ENCODE results near the gene NFIA.

The NFIA gene

GRCh38 chr1:61356016-61356415 is 273.7 kb downstream of the NFIA start:
- Mint-ChIP-seq H3K4me3 (no peak overlapping the region), H3K27ac (no peak overlapping the region), H3K4me1 (ENCODE audit: low read depth) (no peaks in the 10 kb centered on the region), H3K36me3 (ENCODE audit: low read depth) (no peaks in the 10 kb centered on the region), H3K9me3 (no peaks in the 10 kb centered on the region), H3K27me3 (no peaks in the 10 kb centered on the region)
- DNase-seq, result no peak

- Mint-ChIP-seq H3K27me3 (no peaks in the 10 kb centered on the region), H3K27ac (no peak overlapping the region), H3K36me3 (ENCODE audit: low read depth) (no peaks in the 10 kb centered on the region), H3K9me3 (no peaks in the 10 kb centered on the region), H3K4me3 (no peak overlapping the region), H3K4me1 (ENCODE audit: low read depth) (no peaks in the 10 kb centered on the region)
- DNase-seq, result no peak
Measured at GRCh38 chr1:61356995-61357394, 274.6 kb downstream of the NFIA start.

GRCh38 chr1:61357539-61357938 is 275.2 kb downstream of the NFIA start:
- Mint-ChIP-seq H3K4me1 (ENCODE audit: low read depth) (no peaks in the 10 kb centered on the region), H3K4me3 (no peak overlapping the region), H3K9me3 (no peaks in the 10 kb centered on the region), H3K27ac (no peak overlapping the region), H3K36me3 (ENCODE audit: low read depth) (no peaks in the 10 kb centered on the region), H3K27me3 (no peaks in the 10 kb centered on the region)
- DNase-seq, result no peak

GRCh38 chr1:61358770-61359455 is 276.6 kb downstream of the NFIA start:
- no peak for DNase-seq
- Mint-ChIP-seq H3K27ac (no peak overlapping the region), H3K4me3 (no peak overlapping the region)

GRCh38 chr1:61361931-61362330 is 279.6 kb downstream of the NFIA start:
- no peak overlapping the region for H3K4me3 Mint-ChIP-seq
- no peaks in the 10 kb centered on the region for H3K9me3 Mint-ChIP-seq
- H3K4me1 Mint-ChIP-seq (ENCODE audit: low read depth), result no peaks in the 10 kb centered on the region
- no peak for DNase-seq
- H3K27me3 Mint-ChIP-seq, result no peaks in the 10 kb centered on the region
- no peaks in the 10 kb centered on the region for H3K36me3 Mint-ChIP-seq (ENCODE audit: low read depth)
- H3K27ac Mint-ChIP-seq, result no peak overlapping the region

More at GRCh38 chr1:61358770-61359455, 276.6 kb downstream of the NFIA start:
- no peaks in the 10 kb centered on the region for H3K4me1 Mint-ChIP-seq (ENCODE audit: low read depth)
- H3K27me3 Mint-ChIP-seq, result no peaks in the 10 kb centered on the region
- H3K9me3 Mint-ChIP-seq, result no peaks in the 10 kb centered on the region
- no peaks in the 10 kb centered on the region for H3K36me3 Mint-ChIP-seq (ENCODE audit: low read depth)

- Mint-ChIP-seq H3K4me1 (ENCODE audit: low read depth) (no peaks in the 10 kb centered on the region), H3K9me3 (no peaks in the 10 kb centered on the region), H3K27ac (no peak overlapping the region), H3K27me3 (no peaks in the 10 kb centered on the region), H3K4me3 (no peak overlapping the region), H3K36me3 (ENCODE audit: low read depth) (no peaks in the 10 kb centered on the region)
- DNase-seq, result no peak
Measured at GRCh38 chr1:61362351-61362750, 280.0 kb downstream of the NFIA start.

GRCh38 chr1:61368366-61368765 is 286.0 kb downstream of the NFIA start:
- Mint-ChIP-seq H3K4me3 (no peak overlapping the region), H3K9me3 (no peaks in the 10 kb centered on the region), H3K4me1 (ENCODE audit: low read depth) (no peaks in the 10 kb centered on the region), H3K27me3 (no peaks in the 10 kb centered on the region), H3K36me3 (ENCODE audit: low read depth) (no peaks in the 10 kb centered on the region), H3K27ac (no peak overlapping the region)
- no peak for DNase-seq

- Mint-ChIP-seq H3K4me1 (ENCODE audit: low read depth) (no peaks in the 10 kb centered on the region), H3K36me3 (ENCODE audit: low read depth) (no peaks in the 10 kb centered on the region), H3K27ac (no peak overlapping the region), H3K4me3 (no peak overlapping the region), H3K9me3 (no peaks in the 10 kb centered on the region), H3K27me3 (no peaks in the 10 kb centered on the region)
- DNase-seq, result no peak
Measured at GRCh38 chr1:61368876-61369275, 286.5 kb downstream of the NFIA start.

- DNase-seq, result no peak
- Mint-ChIP-seq H3K4me3 (no peak overlapping the region), H3K9me3 (no peaks in the 10 kb centered on the region), H3K27me3 (no peaks in the 10 kb centered on the region), H3K36me3 (ENCODE audit: low read depth) (no peaks in the 10 kb centered on the region), H3K27ac (no peak overlapping the region), H3K4me1 (ENCODE audit: low read depth) (no peaks in the 10 kb centered on the region)
Measured at GRCh38 chr1:61370177-61370912, 288.0 kb downstream of the NFIA start.

GRCh38 chr1:61370913-61371279 is 288.5 kb downstream of the NFIA start:
- Mint-ChIP-seq H3K27ac (no peak overlapping the region), H3K4me3 (no peak overlapping the region), H3K4me1 (ENCODE audit: low read depth) (no peaks in the 10 kb centered on the region), H3K36me3 (ENCODE audit: low read depth) (no peaks in the 10 kb centered on the region), H3K27me3 (no peaks in the 10 kb centered on the region), H3K9me3 (no peaks in the 10 kb centered on the region)
- DNase-seq, result no peak

- no peak for DNase-seq
- Mint-ChIP-seq H3K4me1 (ENCODE audit: low read depth) (no peaks in the 10 kb centered on the region), H3K4me3 (no peak overlapping the region), H3K27ac (no peak overlapping the region), H3K27me3 (no peaks in the 10 kb centered on the region), H3K36me3 (ENCODE audit: low read depth) (no peaks in the 10 kb centered on the region), H3K9me3 (no peaks in the 10 kb centered on the region)
Measured at GRCh38 chr1:61372944-61373343, 290.6 kb downstream of the NFIA start.

GRCh38 chr1:61374156-61374555 is 291.8 kb downstream of the NFIA start:
- no peak for DNase-seq
- Mint-ChIP-seq H3K36me3 (ENCODE audit: low read depth) (no peaks in the 10 kb centered on the region), H3K4me1 (ENCODE audit: low read depth) (no peaks in the 10 kb centered on the region), H3K4me3 (no peak overlapping the region), H3K27me3 (no peaks in the 10 kb centered on the region), H3K9me3 (no peaks in the 10 kb centered on the region), H3K27ac (no peak overlapping the region)

GRCh38 chr1:61375082-61375880 is 292.9 kb downstream of the NFIA start:
- no peaks in the 10 kb centered on the region for H3K4me1 Mint-ChIP-seq (ENCODE audit: low read depth)
- no peaks in the 10 kb centered on the region for H3K36me3 Mint-ChIP-seq (ENCODE audit: low read depth)
- H3K4me3 Mint-ChIP-seq, result no peak overlapping the region
- H3K9me3 Mint-ChIP-seq, result no peaks in the 10 kb centered on the region
- H3K27me3 Mint-ChIP-seq, result no peaks in the 10 kb centered on the region
- no peak for DNase-seq
- no peak overlapping the region for H3K27ac Mint-ChIP-seq

- no peak overlapping the region for H3K27ac Mint-ChIP-seq
- no peak for DNase-seq
- H3K27me3 Mint-ChIP-seq, result no peaks in the 10 kb centered on the region
- no peak overlapping the region for H3K4me3 Mint-ChIP-seq
- no peaks in the 10 kb centered on the region for H3K36me3 Mint-ChIP-seq (ENCODE audit: low read depth)
- H3K9me3 Mint-ChIP-seq, result no peaks in the 10 kb centered on the region
- H3K4me1 Mint-ChIP-seq (ENCODE audit: low read depth), result no peaks in the 10 kb centered on the region
Measured at GRCh38 chr1:61376151-61376550, 293.8 kb downstream of the NFIA start.
